HG03521 (cell line): ENCODE results near the gene DENND4B.
"Not testable (repeated sequence)": the region's sequence is repeated elsewhere in the genome, so short reads cannot be mapped to it uniquely, and the experiment has no call there.

Source experiments
- ATAC-seq: cut with Tn5 transposase; IDR thresholded peaks from one replicate; pipeline ENCODE4 v1.9.1; 2021; ENCODE audit warnings: mild to moderate bottlenecking, moderate library complexity; ENCODE audit not compliant: unreplicated experiment

DENND4B gene, protein sequence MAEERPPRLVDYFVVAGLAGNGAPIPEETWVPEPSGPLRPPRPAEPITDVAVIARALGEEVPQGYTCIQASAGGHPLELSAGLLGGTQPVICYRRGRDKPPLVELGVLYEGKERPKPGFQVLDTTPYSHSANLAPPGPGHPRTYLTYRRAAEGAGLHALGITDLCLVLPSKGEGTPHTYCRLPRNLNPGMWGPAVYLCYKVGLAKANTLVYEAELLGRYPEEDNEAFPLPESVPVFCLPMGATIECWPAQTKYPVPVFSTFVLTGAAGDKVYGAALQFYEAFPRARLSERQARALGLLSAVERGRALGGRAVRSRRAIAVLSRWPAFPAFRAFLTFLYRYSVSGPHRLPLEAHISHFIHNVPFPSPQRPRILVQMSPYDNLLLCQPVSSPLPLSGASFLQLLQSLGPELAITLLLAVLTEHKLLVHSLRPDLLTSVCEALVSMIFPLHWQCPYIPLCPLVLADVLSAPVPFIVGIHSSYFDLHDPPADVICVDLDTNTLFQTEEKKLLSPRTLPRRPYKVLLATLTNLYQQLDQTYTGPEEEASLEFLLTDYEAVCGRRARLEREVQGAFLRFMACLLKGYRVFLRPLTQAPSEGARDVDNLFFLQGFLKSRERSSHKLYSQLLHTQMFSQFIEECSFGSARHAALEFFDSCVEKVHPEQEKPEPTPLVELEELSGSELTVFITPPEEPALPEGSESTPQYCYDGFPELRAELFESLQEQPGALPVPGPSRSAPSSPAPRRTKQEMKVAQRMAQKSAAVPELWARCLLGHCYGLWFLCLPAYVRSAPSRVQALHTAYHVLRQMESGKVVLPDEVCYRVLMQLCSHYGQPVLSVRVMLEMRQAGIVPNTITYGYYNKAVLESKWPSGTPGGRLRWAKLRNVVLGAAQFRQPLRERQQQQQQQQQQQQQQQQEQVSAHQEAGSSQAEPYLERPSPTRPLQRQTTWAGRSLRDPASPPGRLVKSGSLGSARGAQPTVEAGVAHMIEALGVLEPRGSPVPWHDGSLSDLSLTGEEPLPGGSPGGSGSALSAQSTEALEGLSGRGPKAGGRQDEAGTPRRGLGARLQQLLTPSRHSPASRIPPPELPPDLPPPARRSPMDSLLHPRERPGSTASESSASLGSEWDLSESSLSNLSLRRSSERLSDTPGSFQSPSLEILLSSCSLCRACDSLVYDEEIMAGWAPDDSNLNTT (N-terminal part only)

DNA sequence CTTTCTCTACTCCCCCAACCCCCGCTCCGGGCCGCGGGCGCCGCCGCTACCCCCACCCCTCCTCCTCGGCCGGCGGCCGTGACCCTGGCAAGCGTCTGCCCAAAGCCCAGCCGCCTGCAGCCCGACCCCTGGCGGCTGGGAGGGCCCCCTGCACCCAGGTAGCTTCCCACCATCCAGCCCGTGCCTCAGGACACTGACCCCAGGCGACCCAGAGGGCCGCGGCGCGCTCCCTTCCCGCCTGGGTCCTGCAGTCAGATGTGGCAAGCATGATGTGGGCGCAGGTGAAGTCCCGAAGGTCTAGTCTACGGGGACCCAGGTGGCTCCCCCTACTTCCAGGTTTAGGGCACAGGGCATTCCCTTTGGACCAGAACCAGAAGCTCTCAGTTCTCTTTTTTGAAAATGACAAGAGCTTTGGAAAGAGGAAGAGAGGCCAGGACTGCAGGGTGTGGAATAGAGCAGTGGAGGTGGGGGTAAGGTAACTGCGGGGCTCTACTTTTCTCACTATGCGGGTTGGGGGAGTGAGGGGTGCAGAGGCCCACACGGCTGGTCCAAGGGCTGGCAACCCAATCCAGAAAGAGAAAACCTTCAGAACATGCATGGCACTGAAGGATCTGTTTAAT is at the start of gene DENND4B:
Gene DENND4B, minus strand, starts transcription at position 97 of the 620 bp plus-strand sequence. CDS start 2,344 bp downstream, outside the sequence.
- ATAC-seq, result peak; percentile 53

DNA sequence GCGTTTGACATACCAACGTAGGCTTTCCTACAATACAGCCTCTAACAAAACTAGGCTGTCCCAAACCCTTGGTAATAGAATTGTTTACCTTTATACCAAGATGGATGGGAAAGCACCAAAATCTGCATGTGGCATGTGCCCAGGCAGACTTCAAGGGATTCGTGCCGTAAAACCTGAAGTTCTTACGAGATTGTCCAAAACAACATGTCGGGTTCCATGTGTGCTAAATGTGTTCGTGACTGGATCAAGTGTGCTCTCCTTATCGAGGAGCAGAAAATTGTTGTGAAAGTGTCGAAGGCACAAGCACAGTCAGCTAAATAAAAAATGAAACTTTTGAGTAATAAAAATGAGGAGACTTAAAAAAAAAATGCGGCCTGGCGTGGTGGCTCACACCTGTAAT is 49.1 kb upstream of the DENND4B start:
- ATAC-seq, result no peak

DNA sequence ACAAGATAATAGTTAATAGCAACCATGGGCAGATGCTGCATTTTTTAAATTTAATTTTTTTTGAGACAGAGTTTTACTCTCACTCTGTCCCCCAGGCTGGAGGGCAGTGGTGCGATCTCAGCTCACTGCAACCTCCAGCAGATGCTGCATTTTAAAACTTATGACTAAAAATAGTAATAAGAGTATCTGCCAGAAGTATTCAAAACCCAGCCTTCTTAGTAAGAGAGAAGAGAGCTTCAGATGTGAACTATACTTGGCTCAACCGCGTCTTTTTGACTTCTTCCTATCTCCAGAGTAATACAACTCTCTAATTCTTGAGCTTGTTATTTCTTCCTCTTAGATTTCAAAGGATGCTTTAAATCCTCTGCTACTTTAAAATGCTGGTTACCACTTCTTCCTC is 48.7 kb upstream of the DENND4B start:
- no peak for ATAC-seq

DNA sequence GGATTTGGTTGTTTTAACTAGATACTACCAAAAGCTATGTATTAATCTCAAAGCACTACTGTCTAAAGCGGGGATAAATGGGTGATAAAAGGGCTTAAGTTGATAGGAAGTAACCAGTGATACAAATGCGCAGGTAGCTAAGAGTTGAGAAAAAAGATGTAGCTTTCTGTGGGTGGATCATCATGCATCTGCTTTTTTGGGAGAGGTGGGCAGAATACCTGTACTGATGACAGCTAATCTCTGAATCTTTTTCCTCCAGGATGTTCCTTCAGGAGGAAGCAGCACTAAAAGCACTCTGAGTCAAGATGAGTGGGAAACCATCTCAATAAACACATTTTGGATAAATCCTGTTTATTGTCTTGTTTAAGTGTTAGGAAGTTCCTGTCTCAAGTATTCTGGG is 45.3 kb upstream of the DENND4B start:
- no peak for ATAC-seq

DNA sequence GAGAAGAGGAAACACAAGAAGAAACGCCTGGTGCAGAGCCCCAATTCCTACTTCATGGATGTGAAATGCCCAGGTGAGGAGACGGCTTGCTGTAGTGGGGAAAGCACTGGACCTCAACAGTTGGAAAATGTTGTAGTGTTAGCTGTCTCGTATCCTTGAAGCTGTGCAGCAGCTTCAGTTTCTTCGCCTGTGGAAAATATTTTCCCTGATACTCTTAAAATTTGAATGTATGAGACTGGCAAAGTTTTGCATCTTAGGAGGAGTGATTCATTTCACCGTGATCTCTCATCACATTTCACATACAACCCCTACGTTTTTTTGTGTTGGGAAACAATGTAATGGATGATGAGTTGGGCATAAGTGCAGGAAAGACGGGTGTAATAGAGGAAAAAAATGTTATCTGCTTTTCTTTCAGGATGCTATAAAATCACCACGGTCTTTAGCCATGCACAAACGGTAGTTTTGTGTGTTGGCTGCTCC is 44.7 kb upstream of the DENND4B start:
- no peak for ATAC-seq

DNA sequence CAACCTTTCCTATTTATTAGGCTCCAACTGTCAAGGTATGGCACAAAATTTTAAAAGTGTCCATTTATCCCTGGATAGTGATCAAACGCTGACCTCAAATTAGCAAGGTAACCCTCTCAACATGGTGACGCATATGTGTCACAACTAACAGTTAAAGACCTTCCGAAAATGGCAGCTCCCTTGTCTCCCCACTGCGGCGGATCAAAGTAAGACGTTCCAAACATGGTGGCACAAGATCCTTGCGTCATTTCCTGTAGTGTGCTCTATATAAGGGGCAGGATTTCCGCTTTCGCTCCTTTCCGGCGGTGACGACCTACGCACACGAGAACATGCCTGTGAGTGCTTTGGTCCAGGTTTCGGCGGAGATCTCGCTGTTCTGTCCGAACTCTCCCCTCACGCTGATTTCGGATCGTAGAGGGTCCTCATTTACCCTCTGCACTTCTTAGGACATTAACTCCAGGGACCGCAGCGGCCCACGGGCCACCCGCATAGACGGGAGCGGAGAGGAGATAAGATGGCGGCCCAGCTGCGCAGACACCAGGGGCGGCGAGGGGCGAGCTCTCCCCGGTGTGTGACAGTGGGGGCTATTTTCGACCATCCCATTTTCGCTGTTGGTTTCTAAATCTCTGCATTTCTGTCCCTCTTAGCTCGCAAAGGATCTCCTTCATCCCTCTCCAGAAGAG is 44.1 kb upstream of the DENND4B start, which contains the start of gene RPS27:
Gene RPS27, plus strand, starts transcription at position 295 of the 683 bp plus-strand sequence. Its CDS starts 35 bp downstream, at position 330.
- ATAC-seq, result peak; percentile 74

DNA sequence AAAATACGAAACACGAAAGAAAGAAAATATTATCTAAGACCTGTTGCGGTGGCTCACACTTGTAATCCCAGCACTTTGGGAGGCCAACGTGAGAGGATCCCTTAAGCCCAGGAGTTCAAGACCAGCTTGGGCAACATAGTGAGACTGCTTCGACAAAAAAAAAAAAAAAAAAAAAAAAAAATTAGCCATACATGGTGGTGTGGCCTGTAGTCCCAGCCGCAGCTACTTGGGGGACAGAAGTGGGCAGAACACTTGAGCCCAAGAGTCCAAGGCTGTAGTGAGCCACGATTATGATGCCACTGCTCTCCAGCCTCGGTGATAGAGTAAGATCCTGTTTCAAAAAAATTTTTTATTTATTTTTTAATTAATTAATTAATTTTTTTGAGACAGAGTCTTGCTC is 41.1 kb upstream of the DENND4B start:
- no peak for ATAC-seq

DNA sequence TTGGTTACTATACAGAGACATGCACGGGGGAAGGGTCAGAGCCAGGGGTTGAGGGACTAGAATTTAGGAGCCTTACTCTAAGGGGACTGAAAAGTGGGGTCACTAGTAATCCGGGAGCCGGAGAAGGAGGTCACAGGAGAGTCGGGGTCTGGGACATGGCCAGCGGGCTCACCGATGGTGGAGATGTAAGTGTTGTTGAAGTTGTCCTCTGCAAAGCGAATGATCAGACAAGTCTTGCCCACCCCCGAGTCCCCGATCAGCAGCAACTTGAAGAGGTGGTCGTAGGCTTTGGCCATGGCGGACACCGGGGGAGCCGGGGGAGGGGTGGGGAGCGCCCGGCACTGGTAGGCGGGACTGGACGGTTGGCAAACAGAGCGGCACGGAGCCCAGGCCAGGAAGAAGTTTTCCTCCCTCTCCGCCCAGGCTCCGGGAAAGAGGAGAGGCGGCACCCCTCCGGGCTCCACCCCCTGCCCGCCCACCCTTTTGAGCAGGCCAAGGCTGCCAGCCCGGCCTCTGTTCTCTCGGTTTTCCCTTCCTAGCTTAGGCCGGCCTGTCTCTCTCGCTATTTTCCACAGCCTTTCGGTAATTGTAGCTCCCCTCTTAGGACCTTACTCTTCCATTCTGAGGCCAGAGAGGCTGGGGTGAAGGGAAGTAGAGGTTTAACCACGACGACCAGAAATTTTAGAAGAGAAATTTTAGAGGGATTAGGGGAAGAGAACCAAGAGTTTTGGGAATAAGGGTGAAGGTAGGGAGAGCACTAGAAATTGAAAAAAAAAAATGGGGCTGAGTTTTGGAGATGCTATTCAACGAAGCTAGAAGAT is 39.6 kb upstream of the DENND4B start, which contains the start of gene RAB13:
Gene RAB13, minus strand, starts transcription at position 399 of the 821 bp plus-strand sequence. Its CDS starts 103 bp downstream, at position 296.
- no peak for ATAC-seq

DNA sequence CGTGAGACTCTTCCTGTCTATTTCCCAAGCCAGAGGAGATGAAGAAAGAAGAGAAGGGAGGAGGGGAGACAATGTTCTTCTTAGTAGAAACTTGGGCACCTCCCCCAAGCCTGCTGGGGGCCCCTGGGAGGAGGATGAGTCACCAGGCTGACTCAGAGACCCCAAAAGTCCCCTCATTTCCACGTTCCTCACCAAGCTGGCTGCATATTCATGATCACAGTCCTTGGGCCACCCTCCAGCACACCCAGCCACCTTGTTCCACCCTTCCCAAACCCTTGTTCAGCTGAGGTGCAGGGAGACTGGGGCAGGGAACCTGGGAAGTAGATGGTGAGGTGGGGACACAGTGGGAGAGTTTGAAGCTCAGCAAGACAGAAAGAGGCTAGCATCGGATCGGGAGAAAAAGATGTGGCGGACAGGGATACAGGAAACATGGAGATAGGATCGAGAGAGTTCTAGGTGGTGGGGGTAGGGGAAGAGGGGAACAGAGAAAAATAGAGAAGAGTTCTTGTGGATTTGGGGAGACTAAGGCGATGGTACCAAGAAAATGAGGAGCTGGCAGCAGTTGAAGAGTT is 38.9 kb upstream of the DENND4B start:
- ATAC-seq, result no peak

DNA sequence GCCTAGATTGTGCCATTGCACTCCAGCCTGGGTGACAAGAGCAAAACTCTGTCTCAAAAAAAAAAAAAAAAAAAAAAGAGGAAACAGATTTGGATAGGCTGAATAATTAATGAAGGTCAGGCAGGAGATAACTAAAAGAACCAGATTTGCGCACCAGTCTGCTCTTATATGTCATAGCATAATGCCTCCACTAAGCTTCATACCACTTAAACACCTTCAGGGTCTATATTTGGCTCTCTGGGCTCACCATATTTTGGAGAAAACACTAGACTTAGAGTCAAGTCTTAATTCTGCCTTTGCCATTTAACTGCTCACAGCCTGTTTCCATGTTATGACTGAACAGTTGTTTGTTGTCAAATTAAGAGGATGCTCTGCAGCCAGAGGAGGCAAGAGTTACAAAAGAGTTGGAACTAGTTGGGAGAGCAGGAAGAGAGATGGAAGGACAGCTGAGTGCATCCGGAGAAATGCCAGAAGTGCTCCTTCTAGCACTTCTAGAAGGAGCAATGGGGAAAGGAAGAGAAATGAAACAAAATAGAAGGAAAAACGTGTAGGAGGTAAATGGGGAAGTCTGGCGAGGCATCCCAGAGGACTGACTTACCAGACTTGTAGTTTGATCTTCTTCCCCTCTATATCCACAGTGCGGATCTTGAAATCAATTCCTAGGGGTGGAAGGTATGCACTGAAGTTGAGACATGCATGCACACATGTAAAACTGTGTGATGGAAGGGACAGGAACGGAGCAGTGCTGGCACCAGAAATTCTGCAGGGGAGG is 37.8 kb upstream of the DENND4B start:
- ATAC-seq, result no peak

DNA sequence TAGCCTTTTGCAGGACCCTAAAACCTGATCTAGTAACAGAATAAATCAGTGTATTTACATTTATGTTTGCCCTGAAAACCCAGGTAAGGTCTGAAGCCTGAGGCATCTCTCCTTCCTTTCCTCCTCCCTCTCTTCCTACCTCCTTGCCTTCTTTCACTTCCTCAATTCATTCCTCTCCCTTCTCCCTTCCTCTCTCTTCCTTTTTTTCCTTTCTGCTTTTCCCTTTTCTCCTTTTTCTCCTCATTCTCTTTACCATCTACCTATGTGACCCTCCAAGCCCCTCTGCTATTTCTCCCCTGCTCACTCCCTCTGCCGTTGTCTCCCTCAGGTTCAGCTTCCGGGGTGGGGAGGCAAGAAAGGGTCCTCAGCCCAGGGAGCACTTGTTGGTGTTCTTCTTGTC is 35.2 kb upstream of the DENND4B start:
- not testable (repeated sequence) for ATAC-seq

DNA sequence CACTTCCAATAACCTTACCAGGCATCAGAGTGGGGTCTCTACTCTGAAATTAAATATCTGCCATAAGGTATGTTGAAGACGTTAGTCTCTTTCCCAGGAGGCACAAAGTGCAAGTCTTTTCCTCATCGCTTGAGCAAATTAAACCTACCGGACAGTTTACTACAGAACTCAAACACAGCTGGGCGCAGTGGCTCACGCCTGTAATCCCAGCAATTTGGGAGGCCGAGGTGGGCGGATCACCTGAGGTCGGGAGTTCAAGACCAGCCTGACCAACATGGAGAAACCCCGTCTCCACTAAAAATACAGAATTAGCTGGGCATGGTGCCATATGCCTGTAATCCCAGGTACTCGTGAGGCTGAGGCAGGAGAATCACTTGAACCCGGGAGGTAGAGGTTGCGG is 32.6 kb upstream of the DENND4B start:
- ATAC-seq, result not testable (repeated sequence)

DNA sequence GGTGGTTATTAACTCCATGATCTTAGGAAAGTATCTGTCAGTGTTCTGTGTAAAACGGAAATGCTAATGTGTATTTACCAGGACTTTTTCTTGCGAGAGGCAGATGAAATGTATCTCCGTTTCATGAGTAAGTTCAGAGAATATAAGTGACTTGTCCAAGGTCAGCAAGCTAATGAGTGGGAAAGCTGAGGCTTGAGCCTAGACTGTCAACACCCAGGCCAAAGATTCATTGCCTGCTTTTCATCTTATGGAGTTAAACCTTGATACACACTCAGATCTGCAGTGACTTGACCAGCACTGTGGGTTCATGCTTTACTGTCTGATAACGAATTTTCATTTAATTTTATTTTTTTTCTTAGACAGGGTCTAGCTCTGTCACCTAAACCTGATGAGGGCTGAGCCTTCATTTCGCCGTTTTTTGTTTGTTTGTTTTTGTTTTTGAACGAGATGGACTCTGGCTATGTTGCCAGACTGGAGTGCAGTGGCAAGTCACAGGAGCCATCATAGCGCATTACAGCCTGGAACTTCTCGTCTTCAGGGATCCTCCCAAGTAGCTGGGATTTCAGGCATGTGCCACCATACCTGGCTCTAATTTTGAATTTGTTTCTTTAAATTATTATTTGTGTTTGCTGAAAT is 31.9 kb upstream of the DENND4B start:
- ATAC-seq, result no peak

DNA sequence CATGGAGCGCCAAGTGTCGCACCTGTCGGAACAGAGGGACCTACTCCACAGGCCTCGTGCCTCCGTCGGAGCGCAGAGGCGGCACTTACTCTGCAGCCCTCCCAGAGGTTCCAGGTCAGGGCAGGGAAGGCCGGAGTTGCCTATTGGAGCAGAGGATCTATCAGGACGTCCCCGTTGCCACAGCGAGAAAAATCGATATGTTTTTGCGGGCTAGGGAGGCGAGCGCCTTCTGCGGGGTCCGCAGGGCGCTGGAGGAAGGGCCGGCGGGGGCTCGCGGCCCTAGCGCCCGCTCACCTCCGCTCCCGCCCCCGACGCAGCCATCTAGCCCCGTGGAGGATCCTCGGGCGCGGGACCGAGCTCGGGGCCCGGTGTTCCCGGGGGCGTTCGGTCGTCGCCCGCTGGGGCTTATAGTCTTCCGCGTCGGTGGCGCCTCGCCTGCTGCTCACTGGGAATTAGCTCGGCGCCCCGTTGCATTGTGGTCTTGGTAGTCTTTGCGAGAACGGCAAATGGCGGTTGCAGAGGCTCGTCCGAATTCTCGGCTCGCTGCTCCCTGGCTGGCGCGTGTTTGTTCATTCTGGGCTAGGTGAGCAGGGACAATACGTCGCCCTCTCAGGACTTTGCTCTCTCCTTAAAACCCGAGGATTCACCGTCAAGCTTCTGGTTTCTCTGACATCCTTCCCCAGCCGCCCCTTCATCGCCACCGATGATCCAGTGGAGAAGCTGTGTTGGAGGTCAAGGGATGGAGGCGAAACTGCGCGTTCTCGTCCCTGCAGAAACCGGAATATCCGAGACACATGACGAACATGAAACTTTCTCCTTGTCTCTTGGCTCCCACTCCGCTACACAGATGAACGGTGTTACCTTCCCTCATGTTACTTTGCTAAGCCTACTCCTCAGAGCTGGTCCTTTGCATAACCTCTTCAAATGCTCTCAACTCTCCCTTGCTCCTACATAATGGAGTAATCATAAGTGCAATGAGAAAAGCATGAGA is 31.0 kb upstream of the DENND4B start, which contains the start of gene JTB:
Gene JTB, minus strand, starts transcription at position 425 of the 991 bp plus-strand sequence. Its CDS starts 422 bp downstream, at position 3.
- ATAC-seq, result peak; percentile 82

DNA sequence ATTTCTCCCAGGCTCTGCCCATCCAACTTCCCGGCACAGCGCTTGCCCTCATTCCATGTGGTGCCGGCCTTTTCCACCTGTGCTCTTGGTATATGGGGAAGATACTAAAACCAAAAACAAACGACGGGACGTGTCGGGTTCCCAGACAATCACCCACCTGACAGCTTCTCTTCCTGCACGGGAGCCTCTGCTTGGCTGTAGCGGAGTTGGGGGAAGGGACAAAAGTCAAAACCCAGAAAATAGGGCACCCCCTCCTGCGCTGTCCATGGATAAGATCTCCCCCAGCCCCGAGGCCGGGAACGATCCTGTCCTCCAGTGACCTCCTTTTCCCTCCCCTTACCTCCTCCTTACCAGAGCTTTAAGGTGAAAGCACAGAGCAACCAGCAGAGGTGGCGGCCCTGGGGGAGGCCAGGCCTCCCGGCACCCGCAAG is 30.3 kb upstream of the DENND4B start:
- ATAC-seq, result no peak

DNA sequence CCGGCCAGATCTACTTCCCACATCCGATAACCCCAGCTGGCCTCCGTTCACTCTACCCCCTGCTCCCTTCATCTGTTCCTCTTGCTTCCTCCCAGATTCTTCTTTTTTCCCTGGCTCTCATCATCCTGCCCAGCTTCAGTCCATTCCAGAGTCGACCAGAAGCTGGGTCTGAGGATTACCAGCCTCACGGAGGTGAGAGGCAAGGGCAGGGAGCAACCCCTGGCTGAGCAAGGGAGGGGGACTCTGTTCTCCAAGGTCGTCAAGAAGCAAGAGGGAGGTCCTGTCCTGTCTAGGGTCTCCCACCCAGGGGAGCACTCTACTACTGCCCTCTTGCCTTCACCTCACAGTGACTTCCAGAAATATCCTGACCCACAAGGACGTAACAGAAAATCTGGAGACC is 27.0 kb upstream of the DENND4B start:
- ATAC-seq, result no peak
